ENCODE results near the gene ABCA2. TPM values are rescaled to one million over a fixed set of nuclear protein-coding genes. Genes with fewer than 3 reads are reported as not detected.

The ABCA2 gene
- total RNA-seq, 1 donor from 2014 or later, result 40.3 TPM

Other genes with a start within 250 kb of the ABCA2 start
- 66.0 and 77.2 TPM in 2 replicates for gene TMEM141, start 236.9 kb downstream of the ABCA2 start, total RNA-seq
- gene CCDC183, start 231.9 kb downstream of the ABCA2 start, total RNA-seq, result 0.19 and 0.26 TPM in 2 replicates
- 57.2 and 62.2 TPM in 2 replicates for gene RABL6, start 220.3 kb downstream of the ABCA2 start, total RNA-seq
- gene AJM1, start 185.8 kb downstream of the ABCA2 start, total RNA-seq, result 1.1 TPM in 2 replicates
- 161 and 208 TPM in 2 replicates for gene PHPT1, start 178.8 kb downstream of the ABCA2 start, total RNA-seq
- gene MAMDC4, start 175.9 kb downstream of the ABCA2 start, total RNA-seq, result 0.40 and 0.68 TPM in 2 replicates
- 511 and 536 TPM in 2 replicates for gene EDF1, start 161.9 kb downstream of the ABCA2 start, total RNA-seq
- 6.6 and 11.6 TPM in 2 replicates for gene TRAF2, start 141.7 kb downstream of the ABCA2 start, total RNA-seq
- 144 and 185 TPM in 2 replicates for gene FBXW5, start 83.5 kb downstream of the ABCA2 start, total RNA-seq
- 0.13 and 0.44 TPM in 2 replicates for gene C8G, start 83.0 kb downstream of the ABCA2 start, total RNA-seq
- gene LCN12, start 76.0 kb downstream of the ABCA2 start, total RNA-seq, result 0.26 and 0.37 TPM in 2 replicates
- gene PTGDS, start 50.7 kb downstream of the ABCA2 start, total RNA-seq, result 9.8 and 21.8 TPM in 2 replicates
- gene LCNL1, start 45.2 kb downstream of the ABCA2 start, total RNA-seq, result 0.44 and 1.6 TPM in 2 replicates
- 11.6 and 15.6 TPM in 2 replicates for gene PAXX, start 35.8 kb downstream of the ABCA2 start, total RNA-seq
- gene CLIC3, start 31.7 kb downstream of the ABCA2 start, total RNA-seq, result 4.8 and 5.2 TPM in 2 replicates
- gene FUT7, start 3.9 kb upstream of the ABCA2 start, total RNA-seq, result not detected in 2 replicates
- gene NPDC1, start 17.9 kb upstream of the ABCA2 start, total RNA-seq, result 21.4 and 28.4 TPM in 2 replicates
- gene ENTPD2, start 25.8 kb upstream of the ABCA2 start, total RNA-seq, result not detected in 2 replicates
- gene SAPCD2, start 42.3 kb upstream of the ABCA2 start, total RNA-seq, result 5.1 and 7.7 TPM in 2 replicates
- 14.0 and 19.0 TPM in 2 replicates for gene UAP1L1, start 49.3 kb upstream of the ABCA2 start, total RNA-seq
- gene MAN1B1, start 58.7 kb upstream of the ABCA2 start, total RNA-seq, result 84.3 and 90.3 TPM in 2 replicates
- gene DPP7, start 86.5 kb upstream of the ABCA2 start, total RNA-seq, result 83.8 and 87.8 TPM in 2 replicates
- 0.06 and 0.13 TPM in 2 replicates for gene GRIN1, start 110.9 kb upstream of the ABCA2 start, total RNA-seq
- not detected in 2 replicates for gene LRRC26, start 141.8 kb upstream of the ABCA2 start, total RNA-seq
- not detected in 2 replicates for gene TMEM210, start 143.8 kb upstream of the ABCA2 start, total RNA-seq
- gene ANAPC2, start 160.3 kb upstream of the ABCA2 start, total RNA-seq, result 21.9 and 23.6 TPM in 2 replicates
- gene SSNA1, start 160.4 kb upstream of the ABCA2 start, total RNA-seq, result 73.2 and 78.1 TPM in 2 replicates
- gene TPRN, start 172.5 kb upstream of the ABCA2 start, total RNA-seq, result 5.2 and 5.8 TPM in 2 replicates
- 28.7 and 34.1 TPM in 2 replicates for gene TMEM203, start 177.4 kb upstream of the ABCA2 start, total RNA-seq
- 3.1 and 3.3 TPM in 2 replicates for gene NDOR1, start 177.5 kb upstream of the ABCA2 start, total RNA-seq
- gene RNF208, start 194.0 kb upstream of the ABCA2 start, total RNA-seq, result 0.40 and 0.50 TPM in 2 replicates
- 0.87 and 1.2 TPM in 2 replicates for gene CYSRT1, start 196.9 kb upstream of the ABCA2 start, total RNA-seq
- 0.12 and 0.13 TPM in 2 replicates for gene RNF224, start 199.3 kb upstream of the ABCA2 start, total RNA-seq
- gene SLC34A3, start 202.7 kb upstream of the ABCA2 start, total RNA-seq, result 0.06 and 0.13 TPM in 2 replicates
- 144 and 225 TPM in 2 replicates for gene TUBB4B, start 213.1 kb upstream of the ABCA2 start, total RNA-seq
- gene STPG3, start 223.0 kb upstream of the ABCA2 start, total RNA-seq, result not detected in 2 replicates
- 44.7 and 51.8 TPM in 2 replicates for gene NELFB, start 227.1 kb upstream of the ABCA2 start, total RNA-seq
- gene TOR4A, start 249.5 kb upstream of the ABCA2 start, total RNA-seq, result 35.2 and 35.7 TPM in 2 replicates

Data from aortic smooth muscle cell (primary cell).